HG03575 (cell line): Measurements from ENCODE around the gene TSGA10IP.

ENCODE experiments used
- ATAC-seq: cut with Tn5 transposase; IDR thresholded peaks from one replicate; pipeline ENCODE4 v1.9.1; 2021; ENCODE audit not compliant: unreplicated experiment, insufficient number of reproducible peaks, low FRiP score; ENCODE audit errors: extremely low read depth

The TSGA10IP gene

DNA sequence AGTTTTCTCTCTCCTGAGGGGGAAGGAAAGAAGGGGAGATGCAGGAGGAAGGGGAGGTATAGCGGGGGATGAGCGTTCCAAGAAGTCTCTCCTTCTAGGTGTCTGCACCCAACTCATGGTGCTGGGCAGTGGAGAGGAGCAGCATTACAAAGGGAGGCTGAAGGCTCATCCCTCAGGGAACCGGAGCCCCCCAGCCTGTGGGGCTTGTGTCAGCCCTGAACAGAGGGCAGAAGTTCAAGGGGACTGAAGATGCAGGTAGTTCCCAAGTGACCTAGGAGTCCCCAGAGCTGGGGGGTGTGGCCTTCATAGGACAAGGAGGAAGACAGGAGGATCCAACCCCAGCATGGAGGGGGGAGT is 28.2 kb upstream of the TSGA10IP start:
- no peak for ATAC-seq

GRCh38 chr11:65917434-65918210 is 27.7 kb upstream of the TSGA10IP start:
- ATAC-seq = no peak

- ATAC-seq = no peak
These were observed 26.8 kb upstream of the TSGA10IP start, which contains the start of gene C11orf68 for GRCh38 chr11:65918211-65919140. C11orf68 (minus strand) TSS chr11:65919062; CDS start chr11:65919031, 31 bp downstream.

GRCh38 chr11:65919141-65919572 is 26.1 kb upstream of the TSGA10IP start, which contains the start of gene DRAP1:
DRAP1 (plus strand) TSS chr11:65919426; CDS start chr11:65919502, 76 bp downstream.
- no peak for ATAC-seq

DNA sequence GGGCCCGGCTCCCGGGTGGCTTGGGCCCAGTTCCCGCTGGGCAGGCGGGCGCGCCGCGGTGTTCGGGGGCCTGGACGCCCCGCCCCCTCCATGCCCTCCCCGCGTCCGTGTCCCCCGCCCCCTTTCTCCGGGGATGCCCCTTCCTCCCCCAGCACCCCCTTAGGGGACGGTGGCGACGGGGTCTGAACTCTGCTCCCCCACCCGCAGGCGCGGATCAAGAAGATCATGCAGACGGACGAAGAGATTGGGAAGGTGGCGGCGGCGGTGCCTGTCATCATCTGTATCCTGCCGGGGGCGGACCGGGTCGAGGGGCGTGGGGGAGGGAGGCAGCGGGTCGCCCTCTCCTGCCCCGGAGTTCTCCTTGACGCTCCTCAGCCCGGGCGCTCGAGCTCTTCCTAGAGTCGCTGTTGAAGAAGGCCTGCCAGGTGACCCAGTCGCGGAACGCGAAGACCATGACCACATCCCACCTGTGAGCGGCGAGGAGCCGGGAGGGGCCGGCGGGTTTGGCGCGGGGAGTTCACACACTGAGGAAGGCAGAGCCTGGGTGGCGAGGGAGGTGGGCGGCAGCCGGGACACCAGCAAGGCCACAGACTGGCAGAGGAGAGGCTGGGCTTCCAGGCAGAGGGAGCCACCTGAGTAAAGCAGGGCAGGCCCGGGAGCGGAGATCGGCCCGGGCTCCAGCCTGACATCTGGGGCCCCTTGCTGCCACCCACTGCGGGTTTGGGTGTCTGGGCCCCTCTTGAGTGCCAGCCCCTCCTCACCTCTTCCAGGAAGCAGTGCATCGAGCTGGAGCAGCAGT is 25.5 kb upstream of the TSGA10IP start:
- no peak for ATAC-seq

DNA sequence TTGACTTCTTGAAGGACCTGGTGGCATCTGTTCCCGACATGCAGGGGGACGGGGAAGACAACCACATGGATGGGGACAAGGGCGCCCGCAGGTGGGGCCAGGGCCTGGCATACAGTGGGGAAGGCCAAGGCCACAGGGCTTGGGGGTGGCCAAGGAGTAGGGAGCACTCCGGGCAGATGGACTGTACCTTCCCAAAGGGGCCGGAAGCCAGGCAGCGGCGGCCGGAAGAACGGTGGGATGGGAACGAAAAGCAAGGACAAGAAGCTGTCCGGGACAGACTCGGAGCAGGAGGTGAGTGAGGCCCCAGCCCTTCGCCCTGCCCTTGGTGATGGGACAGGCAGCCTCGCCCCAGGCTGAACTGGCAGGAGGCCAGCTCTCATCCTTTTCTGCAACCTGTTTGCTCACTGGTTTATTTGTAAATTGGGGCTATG is 24.9 kb upstream of the TSGA10IP start:
- ATAC-seq = no peak

GRCh38 chr11:65921033-65921555 is 24.2 kb upstream of the TSGA10IP start:
- ATAC-seq = no peak

- no peak for ATAC-seq
These were observed 23.4 kb upstream of the TSGA10IP start for GRCh38 chr11:65921876-65922275.

DNA sequence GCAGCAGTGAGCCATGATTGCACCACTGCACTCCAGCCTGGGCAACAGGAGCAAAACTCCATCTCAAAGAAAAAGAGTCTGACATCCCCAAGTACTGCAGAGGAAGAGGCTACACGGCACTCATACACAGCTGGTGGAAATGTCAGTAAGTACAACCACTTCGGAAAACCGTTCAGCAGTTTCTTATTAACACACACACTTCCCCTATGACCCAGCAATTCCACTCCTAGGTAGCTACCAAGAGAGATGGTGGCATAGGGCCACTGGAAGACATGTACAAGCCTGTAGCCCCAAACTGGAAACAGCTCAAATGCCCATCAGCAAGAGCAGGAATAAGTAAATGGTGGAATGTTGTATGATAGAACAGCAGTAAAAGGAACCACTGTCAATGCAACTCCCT is 22.7 kb upstream of the TSGA10IP start:
- no peak for ATAC-seq

GRCh38 chr11:65925397-65925796 is 19.9 kb upstream of the TSGA10IP start:
- no peak for ATAC-seq

GRCh38 chr11:65927904-65928397 is 17.3 kb upstream of the TSGA10IP start:
- no peak for ATAC-seq

- no peak for ATAC-seq
These were observed 16.6 kb upstream of the TSGA10IP start for GRCh38 chr11:65928667-65929066.

- ATAC-seq = no peak
These were observed 13.3 kb upstream of the TSGA10IP start for GRCh38 chr11:65931773-65932557.

DNA sequence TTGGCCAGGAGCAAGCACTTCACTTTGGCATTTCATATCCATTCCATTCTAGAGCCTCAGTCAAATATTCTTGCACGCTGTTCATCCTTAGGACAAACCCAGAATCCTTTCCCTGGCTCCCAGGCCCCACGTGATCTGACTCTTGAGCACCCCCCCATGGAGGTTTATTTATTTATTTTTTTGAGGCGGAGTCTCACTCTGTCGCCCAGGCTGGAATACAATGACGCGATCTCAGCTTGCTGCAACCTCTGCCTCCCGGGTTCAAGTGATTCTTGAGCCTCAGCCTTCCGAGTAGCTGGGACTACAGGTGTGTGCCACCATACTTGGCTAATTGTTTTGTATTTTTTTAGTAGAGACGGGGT is 12.7 kb upstream of the TSGA10IP start:
- ATAC-seq = no peak

- no peak for ATAC-seq
These were observed 11.3 kb upstream of the TSGA10IP start for GRCh38 chr11:65934014-65934413.

DNA sequence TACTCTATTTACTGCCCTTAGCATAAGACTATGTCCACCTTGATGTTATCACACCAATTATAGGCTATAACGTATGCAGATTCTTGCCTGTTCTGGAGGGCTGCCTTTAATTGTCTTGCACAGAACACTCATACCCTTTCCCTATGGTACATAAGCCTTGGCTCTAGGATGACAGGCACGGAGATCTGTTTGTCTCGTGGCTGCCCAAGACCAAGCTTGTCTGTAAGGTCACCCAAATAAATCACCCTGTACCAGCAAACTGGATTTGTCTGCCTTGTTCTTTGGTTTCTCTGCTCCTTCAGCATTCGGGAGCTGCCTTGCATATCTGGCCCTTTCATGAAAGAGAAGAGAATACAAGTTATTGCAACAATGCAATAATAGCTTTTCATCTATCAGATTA is 7.5 kb upstream of the TSGA10IP start:
- ATAC-seq = no peak

- no peak for ATAC-seq
These were observed 3.5 kb upstream of the TSGA10IP start for GRCh38 chr11:65941720-65942310.

GRCh38 chr11:65942531-65942930 is 2.7 kb upstream of the TSGA10IP start:
- ATAC-seq = no peak
